SK-N-SH (cell line): ENCODE measurements around the gene CCDC30.

Experiments
- NFIC ChIP-seq: IDR thresholded peaks from 2 replicates; pipeline ENCODE4 v1.4.0; 2012; ENCODE audit warnings: borderline replicate concordance
- POLR2AphosphoS5 ChIP-seq: IDR thresholded peaks from 2 replicates; pipeline ENCODE4 v1.6.1; 2012; ENCODE audit warnings: low read depth, low read length
- RAD21 ChIP-seq: IDR thresholded peaks from 2 replicates; pipeline ENCODE4 v1.6.1; 2012; ENCODE audit warnings: mild to moderate bottlenecking, low read length
- SIN3A ChIP-seq: IDR thresholded peaks from 2 replicates; pipeline ENCODE4 v1.6.1; 2012; ENCODE audit warnings: low read depth, mild to moderate bottlenecking, low read length, moderate library complexity, borderline replicate concordance
- YY1 ChIP-seq: IDR thresholded peaks from 2 replicates; pipeline ENCODE4 v1.4.0; 2012; ENCODE audit warnings: low read depth, mild to moderate bottlenecking
- TF ChIP-seq, protein P1 (sequence below): fragments of 200-600 bp; sonication (generic); IDR thresholded peaks from 2 replicates; pipeline ENCODE4 v1.6.1; 2017; ENCODE audit warnings: antibody characterized with exemption, mild to moderate bottlenecking, moderate library complexity

- TF ChIP-seq YY1: no peak
- TF ChIP-seq NFIC: no peak
- TF ChIP-seq RAD21: no peak
- no peak for TF ChIP-seq SIN3A
- TF ChIP-seq POLR2AphosphoS5: no peak
- TF ChIP-seq, protein P1, sequence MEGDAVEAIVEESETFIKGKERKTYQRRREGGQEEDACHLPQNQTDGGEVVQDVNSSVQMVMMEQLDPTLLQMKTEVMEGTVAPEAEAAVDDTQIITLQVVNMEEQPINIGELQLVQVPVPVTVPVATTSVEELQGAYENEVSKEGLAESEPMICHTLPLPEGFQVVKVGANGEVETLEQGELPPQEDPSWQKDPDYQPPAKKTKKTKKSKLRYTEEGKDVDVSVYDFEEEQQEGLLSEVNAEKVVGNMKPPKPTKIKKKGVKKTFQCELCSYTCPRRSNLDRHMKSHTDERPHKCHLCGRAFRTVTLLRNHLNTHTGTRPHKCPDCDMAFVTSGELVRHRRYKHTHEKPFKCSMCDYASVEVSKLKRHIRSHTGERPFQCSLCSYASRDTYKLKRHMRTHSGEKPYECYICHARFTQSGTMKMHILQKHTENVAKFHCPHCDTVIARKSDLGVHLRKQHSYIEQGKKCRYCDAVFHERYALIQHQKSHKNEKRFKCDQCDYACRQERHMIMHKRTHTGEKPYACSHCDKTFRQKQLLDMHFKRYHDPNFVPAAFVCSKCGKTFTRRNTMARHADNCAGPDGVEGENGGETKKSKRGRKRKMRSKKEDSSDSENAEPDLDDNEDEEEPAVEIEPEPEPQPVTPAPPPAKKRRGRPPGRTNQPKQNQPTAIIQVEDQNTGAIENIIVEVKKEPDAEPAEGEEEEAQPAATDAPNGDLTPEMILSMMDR: no peak
These were observed 60.1 kb downstream of the CCDC30 start for GRCh38 chr1:42523171-42523570.
